Stimulated activated CD8-positive, alpha-beta memory T cell treated with anti-CD3 and anti-CD28 coated beads, Interleukin-7, amount 100 ng/mL, for 24 hours (primary cell): ENCODE data around the gene NEK7.
"Not testable (repeated sequence)": the region's sequence is repeated elsewhere in the genome, so short reads cannot be mapped to it uniquely, and the experiment has no call there.

ENCODE experiments used
- DNase-seq: peaks from one replicate; pipeline ENCODE4 v3.0.0-alpha.2; 2020; ENCODE audit warnings: low read depth

NEK7 gene

DNA sequence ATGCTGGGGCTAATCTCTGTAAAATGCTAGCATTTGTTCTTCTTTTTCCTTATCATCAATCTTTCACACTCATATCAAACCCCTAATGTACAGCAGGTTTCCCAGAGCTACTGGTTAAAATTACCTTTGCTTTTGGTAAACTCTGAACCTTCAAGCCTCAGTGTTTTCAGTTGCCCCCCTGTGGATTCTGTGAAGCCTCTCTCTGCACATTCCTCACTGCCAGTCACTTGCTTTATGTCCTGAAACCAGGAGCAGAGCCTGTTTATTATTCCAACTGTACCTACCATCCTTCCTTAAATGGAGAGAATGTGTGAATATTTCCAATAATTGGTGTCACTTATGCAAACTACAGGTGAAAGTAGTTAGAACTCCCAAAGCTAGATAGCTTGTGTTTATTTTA is 134.2 kb downstream of the NEK7 start:
- DNase-seq, result no peak

- no peak for DNase-seq
These were observed 135.1 kb downstream of the NEK7 start for GRCh38 chr1:198291924-198292323.

- DNase-seq, result no peak
These were observed 138.4 kb downstream of the NEK7 start for GRCh38 chr1:198295225-198295624.

DNA sequence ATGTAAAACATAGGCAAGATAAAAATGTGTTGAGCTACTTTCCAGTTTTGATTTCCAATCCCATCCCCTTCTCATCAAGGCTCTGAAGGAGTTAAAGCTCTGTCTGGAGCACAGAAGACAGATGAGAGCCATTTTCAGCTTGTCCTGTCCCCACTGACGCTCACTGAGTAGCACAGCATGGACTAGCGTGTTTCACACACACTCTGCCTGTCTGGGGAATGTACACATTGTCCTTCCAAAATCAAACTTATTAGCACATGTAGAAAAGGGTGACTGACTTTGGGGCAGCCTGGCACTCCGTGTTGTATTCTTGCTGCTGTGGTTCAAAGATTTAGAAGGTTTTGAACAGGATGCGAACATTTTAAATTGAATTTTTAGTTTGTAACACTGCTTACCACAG is 139.2 kb downstream of the NEK7 start:
- DNase-seq, result no peak

DNA sequence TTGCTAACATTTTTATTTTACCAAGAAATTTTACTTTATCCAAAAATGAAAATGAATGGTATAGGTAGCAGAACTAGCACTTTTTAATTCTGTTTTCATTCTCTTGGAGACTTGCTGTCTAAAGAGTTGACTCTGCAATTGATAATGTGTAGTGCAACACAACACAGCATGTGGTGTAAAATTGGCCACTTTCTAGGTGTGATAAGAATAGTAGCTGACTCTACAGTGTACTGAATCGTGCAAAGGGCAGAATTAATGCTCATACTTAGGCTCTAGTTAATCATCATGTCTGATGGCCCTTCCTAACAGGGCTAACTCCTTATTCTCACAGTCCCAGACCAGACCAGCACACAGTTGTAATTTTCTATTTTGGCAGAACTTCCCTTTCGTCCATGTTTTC is 140.5 kb downstream of the NEK7 start:
- no peak for DNase-seq

DNA sequence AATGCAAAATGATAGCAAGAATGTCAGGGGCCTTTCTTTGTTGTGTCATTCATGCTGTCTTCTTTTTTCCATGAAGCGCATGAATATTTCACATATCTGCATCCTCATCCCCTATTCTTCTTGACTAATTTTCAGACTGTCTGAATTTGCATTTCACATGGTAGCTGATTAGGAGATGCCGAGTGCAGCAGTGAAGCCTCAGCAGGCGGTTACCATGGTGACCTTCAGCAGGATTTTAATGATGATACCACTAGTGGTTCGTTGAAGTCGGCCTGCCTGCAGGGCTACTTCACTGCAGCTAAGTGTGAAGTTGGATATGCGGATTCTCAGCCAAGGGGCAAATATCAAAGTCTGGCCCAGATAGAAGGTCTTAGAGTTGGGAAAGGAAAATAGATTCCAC is 141.8 kb downstream of the NEK7 start:
- DNase-seq, result no peak

- DNase-seq, result no peak
These were observed 143.7 kb downstream of the NEK7 start for GRCh38 chr1:198300451-198300850.

- DNase-seq, result no peak
These were observed 147.6 kb downstream of the NEK7 start for GRCh38 chr1:198304431-198304830.

- DNase-seq, result not testable (repeated sequence)
These were observed 158.0 kb downstream of the NEK7 start for GRCh38 chr1:198314817-198315216.

DNA sequence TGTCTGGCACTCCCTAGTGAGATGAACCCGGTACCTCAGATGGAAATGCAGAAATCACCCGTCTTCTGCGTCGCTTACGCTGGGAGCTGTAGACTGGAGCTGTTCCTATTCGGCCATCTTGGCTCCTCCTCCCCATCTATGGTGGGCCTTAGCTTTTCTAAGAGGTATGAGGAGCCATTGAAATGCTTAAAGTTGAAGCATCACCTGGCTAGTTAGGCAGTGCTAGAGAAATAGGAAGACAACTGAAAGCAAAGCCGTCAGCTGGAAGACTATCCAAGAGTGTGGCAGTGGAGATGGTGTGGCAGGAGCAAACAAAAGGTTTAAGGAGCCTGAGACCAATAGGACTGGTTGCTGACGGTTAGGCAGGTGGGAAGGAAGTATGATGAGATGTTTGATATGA is 158.5 kb downstream of the NEK7 start:
- not testable (repeated sequence) for DNase-seq

- no peak for DNase-seq
These were observed 159.8 kb downstream of the NEK7 start for GRCh38 chr1:198316546-198317100.

DNA sequence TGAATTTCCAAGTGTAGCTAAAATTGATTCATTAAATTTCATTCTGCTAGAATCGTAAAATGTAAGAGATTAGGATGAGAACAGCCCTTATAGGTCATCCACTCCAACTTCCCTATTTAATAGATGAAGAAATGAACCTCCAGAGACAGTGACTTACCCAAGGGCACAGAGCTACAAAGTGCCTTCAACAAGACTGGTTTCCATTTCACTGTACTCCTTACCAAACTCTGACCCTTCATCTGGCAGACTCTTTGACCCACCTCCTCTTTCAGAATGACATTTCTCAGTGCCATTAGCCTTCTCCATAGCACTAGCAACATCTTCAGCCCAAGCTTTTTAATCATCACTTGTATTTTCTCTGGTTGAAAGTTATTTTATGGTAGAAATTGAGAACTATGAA is 161.3 kb downstream of the NEK7 start:
- DNase-seq, result no peak

DNA sequence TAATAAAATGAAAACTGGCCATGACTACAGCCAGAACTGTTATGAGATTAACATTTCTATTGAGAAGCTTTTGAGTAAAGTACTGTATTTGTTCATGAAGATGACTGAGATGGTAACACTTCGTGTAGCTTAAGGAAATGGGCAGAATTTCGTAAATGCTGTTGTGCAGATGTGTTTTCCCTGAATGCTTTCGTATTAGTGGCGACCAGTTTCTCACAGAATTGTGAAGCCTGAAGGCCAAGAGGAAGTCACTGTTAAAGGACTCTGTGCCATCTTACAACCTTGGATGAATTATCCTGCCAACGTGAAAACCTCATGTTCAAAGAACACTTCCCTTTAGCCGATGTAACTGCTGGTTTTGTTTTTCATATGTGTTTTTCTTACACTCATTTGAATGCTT is 164.0 kb downstream of the NEK7 start:
- DNase-seq, result no peak

DNA sequence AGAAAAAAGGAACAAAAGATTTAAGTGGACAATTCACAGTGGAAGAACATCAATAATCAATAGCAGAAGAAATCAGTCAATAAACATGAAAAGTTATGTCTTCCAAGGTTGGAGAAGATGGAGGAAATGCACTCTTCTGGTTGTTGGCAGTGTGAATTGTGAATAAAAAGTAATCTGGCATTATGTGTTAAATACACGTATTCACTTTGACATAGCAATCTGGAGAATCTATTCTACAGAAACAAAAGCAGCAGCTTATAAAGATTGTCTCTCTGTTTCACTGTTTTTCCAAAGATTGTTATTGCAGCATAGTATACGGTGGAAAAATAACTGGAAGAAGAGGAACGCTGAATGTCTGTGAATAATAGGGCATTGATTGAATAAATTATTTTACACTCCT is 169.4 kb downstream of the NEK7 start:
- DNase-seq, result no peak

- DNase-seq, result no peak
These were observed 170.1 kb downstream of the NEK7 start for GRCh38 chr1:198326915-198327314.

DNA sequence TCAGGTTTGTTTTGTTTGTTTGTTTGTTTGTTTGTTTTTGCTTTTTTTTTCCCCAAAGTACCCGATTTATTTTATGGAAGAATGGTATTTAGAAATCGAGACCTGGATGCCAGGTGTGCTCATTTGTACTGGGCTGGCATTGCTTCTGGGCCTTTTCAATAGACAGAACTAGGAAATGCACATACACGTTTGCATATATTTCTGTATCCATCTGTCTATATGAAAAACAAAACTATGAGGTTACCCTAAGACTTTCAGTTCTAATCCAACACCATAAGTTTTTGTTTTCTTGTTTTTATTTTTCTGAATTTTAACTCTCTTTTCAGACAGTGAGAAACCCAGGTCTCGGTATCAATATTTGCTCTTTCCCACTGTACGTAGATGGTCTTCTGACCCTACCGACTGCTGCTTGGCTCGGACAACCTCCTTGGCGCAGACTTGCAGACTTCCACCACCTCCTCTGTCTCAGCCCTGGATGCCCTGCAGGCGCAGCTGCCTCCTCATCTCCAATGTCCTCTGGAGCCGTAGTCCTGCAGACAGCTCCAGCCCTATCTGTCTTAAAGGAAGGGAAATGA is 171.7 kb downstream of the NEK7 start:
- no peak for DNase-seq

GRCh38 chr1:198330982-198331615 is 174.3 kb downstream of the NEK7 start:
- DNase-seq, result no peak

DNA sequence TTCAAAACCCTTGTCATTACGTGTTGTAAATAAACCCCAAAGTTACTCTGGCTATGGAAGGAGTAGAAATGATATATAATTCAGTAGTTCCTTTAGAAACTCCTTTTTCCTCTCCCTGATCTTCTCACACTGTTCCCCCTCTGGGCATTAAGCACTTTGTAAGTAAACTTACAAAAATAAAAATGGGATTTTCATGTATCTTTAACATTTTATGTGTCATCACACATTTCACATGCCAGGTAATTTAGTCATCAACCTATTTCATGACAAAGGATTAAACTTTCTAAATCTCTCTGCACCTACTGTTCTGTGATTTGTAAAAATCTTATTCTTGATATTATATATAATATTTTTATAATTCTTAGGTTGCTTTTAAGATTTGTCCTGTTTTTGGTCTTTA is 176.9 kb downstream of the NEK7 start:
- no peak for DNase-seq

DNA sequence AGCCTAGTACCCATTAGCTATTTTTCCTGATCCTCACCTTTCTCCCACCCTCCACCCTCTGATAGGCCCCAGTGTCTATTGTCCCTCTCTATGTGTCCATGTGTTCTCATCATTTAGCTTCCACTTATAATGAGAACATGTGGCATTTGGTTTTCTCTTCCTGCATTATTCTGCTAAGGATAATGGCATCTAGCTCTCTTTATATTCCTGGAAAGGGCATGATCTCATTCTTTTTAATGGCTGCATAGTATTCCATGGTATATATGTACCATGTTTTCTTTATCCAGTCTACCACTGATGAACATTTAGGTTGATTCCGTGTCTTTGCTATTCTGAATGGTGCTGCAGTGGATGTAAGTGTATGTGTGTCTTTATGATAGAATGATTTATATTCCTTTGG is 178.9 kb downstream of the NEK7 start:
- no peak for DNase-seq

DNA sequence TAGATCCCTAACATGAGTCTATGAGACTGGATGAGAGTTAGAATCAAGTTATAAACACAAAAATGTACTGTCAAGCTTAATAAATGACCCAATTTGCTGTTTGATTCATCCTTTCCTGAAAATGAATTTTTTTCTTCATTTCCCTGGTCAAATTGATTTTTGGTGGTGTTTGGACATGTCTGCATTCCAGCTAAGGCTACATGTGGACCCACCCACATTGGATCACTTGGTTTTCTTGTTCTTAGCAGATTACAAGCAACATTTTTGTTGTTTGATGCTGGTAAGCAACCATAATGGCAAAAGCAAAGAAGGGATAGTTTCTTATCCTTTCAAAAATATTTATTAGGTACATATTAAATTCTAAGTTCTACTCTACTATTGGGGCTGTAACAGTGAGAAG is 181.1 kb downstream of the NEK7 start:
- DNase-seq, result no peak

DNA sequence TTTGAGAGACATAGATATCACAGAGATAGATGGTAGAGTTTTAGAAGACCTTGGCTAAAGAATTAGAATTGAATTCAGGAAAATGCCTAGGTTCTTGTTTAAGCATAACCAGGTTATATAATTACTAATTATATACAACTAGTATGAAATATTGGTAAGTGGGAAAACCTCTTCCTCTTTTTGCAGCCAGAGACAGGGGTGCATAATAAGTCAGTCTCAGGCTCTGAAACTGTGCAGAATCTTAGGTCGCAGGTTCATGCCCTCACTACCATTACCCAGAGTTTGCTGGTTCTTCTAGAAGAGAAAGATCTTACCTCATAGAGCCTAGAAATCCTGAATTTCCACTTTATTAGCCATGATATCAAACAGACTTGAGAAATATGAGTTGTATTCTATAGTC is 183.3 kb downstream of the NEK7 start:
- DNase-seq, result no peak

DNA sequence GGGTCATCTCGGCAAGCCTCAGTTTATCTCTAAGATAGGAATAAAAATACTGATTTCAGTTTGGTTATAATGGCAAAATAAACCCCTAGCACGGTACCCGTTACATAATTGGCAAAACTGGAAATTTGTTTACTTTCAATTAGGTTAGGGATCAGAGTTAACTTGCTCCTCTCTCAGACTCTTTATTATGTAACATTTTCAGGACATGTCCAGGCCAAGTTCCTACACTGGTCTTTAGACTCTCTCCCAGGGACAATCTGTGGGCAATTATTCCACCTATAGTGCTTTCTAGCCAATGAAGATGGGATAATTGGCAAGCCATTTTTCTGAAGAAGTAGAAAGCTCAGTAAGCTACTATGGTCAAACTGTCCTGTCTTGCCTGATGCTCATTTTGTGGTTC is 189.4 kb downstream of the NEK7 start:
- DNase-seq, result no peak

DNA sequence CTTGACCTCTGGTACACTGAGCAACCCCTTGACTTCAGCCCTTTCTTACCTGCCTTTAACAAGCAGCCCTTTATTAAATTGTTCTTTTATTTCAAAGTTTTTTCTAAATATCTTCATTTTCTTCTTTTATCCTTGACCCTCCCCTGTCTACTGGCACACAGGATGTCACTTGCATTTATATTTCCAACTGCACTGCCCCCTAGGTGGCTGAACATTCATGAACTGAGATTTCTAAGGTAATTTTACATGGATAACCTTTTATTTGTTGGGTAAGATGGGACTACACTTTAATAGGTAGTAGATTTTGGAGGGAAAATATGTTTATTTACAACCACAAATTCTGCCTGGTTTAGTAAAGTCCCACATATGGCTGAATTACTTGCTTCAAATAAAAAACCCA is 193.7 kb downstream of the NEK7 start:
- no peak for DNase-seq
